Measurements from ENCODE around the gene ING3. TPM values are rescaled to one million over a fixed set of nuclear protein-coding genes. Genes with fewer than 3 reads are reported as not detected.
"Not testable (repeated sequence)": the region's sequence is repeated elsewhere in the genome, so short reads cannot be mapped to it uniquely, and the experiment has no call there.

ING3 gene
- total RNA-seq, 1 donor from 2014 or later = 26.7 TPM

- H3K36me3 Mint-ChIP-seq (ENCODE audit: low read depth) = peaks cover 44% of the 10 kb centered on the region
- no peaks in the 10 kb centered on the region for H3K27me3 Mint-ChIP-seq (ENCODE audit: insufficient read depth)
- H3K4me1 Mint-ChIP-seq (ENCODE audit: low read depth) = peaks cover 40% of the 10 kb centered on the region
- intact Hi-C loops (cut with micrococcal nuclease) = loop anchor here (10.0 kb wide), 1 partner anchor 405 kb away; no protein-coding TSS in a partner anchor
- H3K4me3 Mint-ChIP-seq = no peak overlapping the region
- no peaks in the 10 kb centered on the region for H3K9me3 Mint-ChIP-seq
- peak overlapping the region; percentile 26 for H3K27ac Mint-ChIP-seq
- DNase-seq (ENCODE audit: low spot score) = no peak
These were observed 9.4 kb downstream of the ING3 start for GRCh38 chr7:120959929-120960484.

- Mint-ChIP-seq H3K27ac (no peak overlapping the region), H3K4me1 (ENCODE audit: low read depth) (peaks cover 39% of the 10 kb centered on the region), H3K9me3 (no peaks in the 10 kb centered on the region), H3K27me3 (ENCODE audit: insufficient read depth) (no peaks in the 10 kb centered on the region), H3K4me3 (no peak overlapping the region), H3K36me3 (ENCODE audit: low read depth) (peaks cover 46% of the 10 kb centered on the region)
- intact Hi-C loops (cut with micrococcal nuclease) = no loop called here
- no peak for DNase-seq (ENCODE audit: low spot score)
These were observed 10.1 kb downstream of the ING3 start for GRCh38 chr7:120960714-120961113.

- H3K27me3 Mint-ChIP-seq (ENCODE audit: insufficient read depth) = no peaks in the 10 kb centered on the region
- no peak overlapping the region for H3K4me3 Mint-ChIP-seq
- H3K27ac Mint-ChIP-seq = no peak overlapping the region
- no peak for DNase-seq (ENCODE audit: low spot score)
- H3K36me3 Mint-ChIP-seq (ENCODE audit: low read depth) = peaks cover 43% of the 10 kb centered on the region
- no peaks in the 10 kb centered on the region for H3K9me3 Mint-ChIP-seq
- H3K4me1 Mint-ChIP-seq (ENCODE audit: low read depth) = peaks cover 39% of the 10 kb centered on the region
- intact Hi-C loops (cut with micrococcal nuclease) = no loop called here
These were observed 11.1 kb downstream of the ING3 start for GRCh38 chr7:120961638-120962173.

GRCh38 chr7:120964088-120964487 is 13.5 kb downstream of the ING3 start:
- Mint-ChIP-seq H3K4me1 (ENCODE audit: low read depth) (peaks cover 38% of the 10 kb centered on the region), H3K9me3 (no peaks in the 10 kb centered on the region), H3K4me3 (no peak overlapping the region), H3K27ac (no peak overlapping the region), H3K27me3 (ENCODE audit: insufficient read depth) (no peaks in the 10 kb centered on the region), H3K36me3 (ENCODE audit: low read depth) (peaks cover 43% of the 10 kb centered on the region)
- intact Hi-C loops (cut with micrococcal nuclease) = no loop called here
- no peak for DNase-seq (ENCODE audit: low spot score)

GRCh38 chr7:120966961-120967360 is 16.4 kb downstream of the ING3 start:
- Mint-ChIP-seq H3K4me1 (ENCODE audit: low read depth) (peaks cover 23% of the 10 kb centered on the region), H3K36me3 (ENCODE audit: low read depth) (peaks cover 41% of the 10 kb centered on the region), H3K27ac (peak overlapping the region; percentile 8), H3K4me3 (no peak overlapping the region), H3K27me3 (ENCODE audit: insufficient read depth) (no peaks in the 10 kb centered on the region), H3K9me3 (no peaks in the 10 kb centered on the region)
- intact Hi-C loops (cut with micrococcal nuclease) = no loop called here
- no peak for DNase-seq (ENCODE audit: low spot score)

- Mint-ChIP-seq H3K9me3 (no peaks in the 10 kb centered on the region), H3K27ac (no peak overlapping the region), H3K4me1 (ENCODE audit: low read depth) (no peaks in the 10 kb centered on the region), H3K27me3 (ENCODE audit: insufficient read depth) (no peaks in the 10 kb centered on the region), H3K4me3 (no peak overlapping the region), H3K36me3 (ENCODE audit: low read depth) (peaks cover 38% of the 10 kb centered on the region)
- intact Hi-C loops (cut with micrococcal nuclease) = no loop called here
- DNase-seq (ENCODE audit: low spot score) = no peak
These were observed 23.3 kb downstream of the ING3 start for GRCh38 chr7:120973849-120974248.

- Mint-ChIP-seq H3K27ac (no peak overlapping the region), H3K4me3 (no peak overlapping the region)
These were observed 29.4 kb downstream of the ING3 start for GRCh38 chr7:120979765-120980499.

GRCh38 chr7:120981117-120981516 is 30.5 kb downstream of the ING3 start:
- peaks cover 7% of the 10 kb centered on the region for H3K36me3 Mint-ChIP-seq (ENCODE audit: low read depth)
- intact Hi-C loops (cut with micrococcal nuclease) = loop anchor here (10.0 kb wide), 1 partner anchor 384 kb away; no protein-coding TSS in a partner anchor

More at GRCh38 chr7:120979765-120980499, 29.4 kb downstream of the ING3 start:
- Mint-ChIP-seq H3K36me3 (ENCODE audit: low read depth) (peaks cover 7% of the 10 kb centered on the region), H3K4me1 (ENCODE audit: low read depth) (peaks cover 8% of the 10 kb centered on the region), H3K9me3 (no peaks in the 10 kb centered on the region), H3K27me3 (ENCODE audit: insufficient read depth) (peaks cover 6% of the 10 kb centered on the region)
- no peak for DNase-seq (ENCODE audit: low spot score)
- intact Hi-C loops (cut with micrococcal nuclease) = loop anchor here (10.0 kb wide), 1 partner anchor 385 kb away; no protein-coding TSS in a partner anchor

GRCh38 chr7:120981888-120982615 is 31.5 kb downstream of the ING3 start:
- Mint-ChIP-seq H3K27ac (peak overlapping the region; percentile 25), H3K4me3 (no peak overlapping the region), H3K36me3 (ENCODE audit: low read depth) (peaks cover 1% of the 10 kb centered on the region), H3K27me3 (ENCODE audit: insufficient read depth) (peaks cover 12% of the 10 kb centered on the region), H3K4me1 (ENCODE audit: low read depth) (peaks cover 8% of the 10 kb centered on the region), H3K9me3 (no peaks in the 10 kb centered on the region)
- intact Hi-C loops (cut with micrococcal nuclease) = loop anchor here (10.0 kb wide), 1 partner anchor 383 kb away; no protein-coding TSS in a partner anchor
- DNase-seq (ENCODE audit: low spot score) = no peak

More at GRCh38 chr7:120981117-120981516, 30.5 kb downstream of the ING3 start:
- Mint-ChIP-seq H3K27ac (no peak overlapping the region), H3K27me3 (ENCODE audit: insufficient read depth) (peaks cover 9% of the 10 kb centered on the region), H3K9me3 (no peaks in the 10 kb centered on the region), H3K4me1 (ENCODE audit: low read depth) (peaks cover 8% of the 10 kb centered on the region), H3K4me3 (no peak overlapping the region)
- no peak for DNase-seq (ENCODE audit: low spot score)

GRCh38 chr7:120983592-120983991 is 33.0 kb downstream of the ING3 start:
- not testable (repeated sequence) for H3K36me3 Mint-ChIP-seq (ENCODE audit: low read depth); DNase-seq (ENCODE audit: low spot score); H3K9me3 Mint-ChIP-seq; H3K27ac Mint-ChIP-seq; H3K4me3 Mint-ChIP-seq
- H3K4me1 Mint-ChIP-seq (ENCODE audit: low read depth) = peaks cover 21% of the 10 kb centered on the region
- intact Hi-C loops (cut with micrococcal nuclease) = loop anchor here (10.0 kb wide), 1 partner anchor 381 kb away; no protein-coding TSS in a partner anchor
- peaks cover 23% of the 10 kb centered on the region for H3K27me3 Mint-ChIP-seq (ENCODE audit: insufficient read depth)

- Mint-ChIP-seq H3K36me3 (ENCODE audit: low read depth) (no peaks in the 10 kb centered on the region), H3K4me3 (no peak overlapping the region), H3K27ac (no peak overlapping the region), H3K9me3 (no peaks in the 10 kb centered on the region), H3K4me1 (ENCODE audit: low read depth) (peaks cover 28% of the 10 kb centered on the region), H3K27me3 (ENCODE audit: insufficient read depth) (peaks cover 31% of the 10 kb centered on the region)
- intact Hi-C loops (cut with micrococcal nuclease) = loop anchor here (10.0 kb wide), 1 partner anchor 380 kb away; no protein-coding TSS in a partner anchor
- DNase-seq (ENCODE audit: low spot score) = no peak
These were observed 33.8 kb downstream of the ING3 start for GRCh38 chr7:120984406-120984805.

GRCh38 chr7:120985130-120985758 is 34.7 kb downstream of the ING3 start:
- no peak overlapping the region for H3K4me3 Mint-ChIP-seq
- H3K27ac Mint-ChIP-seq = no peak overlapping the region
- peaks cover 39% of the 10 kb centered on the region for H3K27me3 Mint-ChIP-seq (ENCODE audit: insufficient read depth)
- intact Hi-C loops (cut with micrococcal nuclease) = loop anchor here (5.0 to 10.0 kb wide), 2 partner anchors 347 to 380 kb away; no protein-coding TSS in a partner anchor
- no peaks in the 10 kb centered on the region for H3K36me3 Mint-ChIP-seq (ENCODE audit: low read depth)
- no peak for DNase-seq (ENCODE audit: low spot score)
- no peaks in the 10 kb centered on the region for H3K9me3 Mint-ChIP-seq
- H3K4me1 Mint-ChIP-seq (ENCODE audit: low read depth) = peaks cover 28% of the 10 kb centered on the region

All from activated T-helper 1 cell treated with anti-CD3 and anti-CD28 coated beads, Interleukin-12 subunit alpha, Interleukin-12 subunit beta, Interleukin-2, Interleukin-4 antibody, amounts not matched to agents 30 ng/mL and 10 ng/mL and 1 ng/mL, durations not matched to agents 14 hours and 24 hours and 36 hours (primary cell).